CD14-positive monocyte (primary cell): Measurements from ENCODE around the gene SYNCRIP. TPM values are rescaled to one million over a fixed set of nuclear protein-coding genes. Genes with fewer than 3 reads are reported as not detected.

Experiments used
- DNase-seq, 3 donors: peaks; one replicate each; pipeline ENCODE4 v3.0.0-alpha.2; 2011 to 2022
- H2AFZ ChIP-seq: 2 replicates; pipeline ENCODE4 v1.6.0; 2012; ENCODE audit warnings: mild to moderate bottlenecking, low read depth, low read length, inconsistent platforms; ENCODE audit not compliant: insufficient read depth, poor library complexity, severe bottlenecking
- H3K27ac ChIP-seq, 2 donors: 1 replicate in 1 of 2; 2 replicates in 1 of 2; pipeline ENCODE4 v1.5.1; 2012 to 2013; ENCODE audit warnings: low read length in 2 of 2, control low read depth in 1 of 2, inconsistent platforms in 1 of 2, low read depth in 1 of 2, mild to moderate bottlenecking in 1 of 2
- H3K27me3 ChIP-seq, 2 donors: one replicate each; pipeline versions ENCODE4 v1.6.0 to v1.6.1; 2011 to 2013; ENCODE audit warnings: low read length in 2 of 2; ENCODE audit not compliant: control insufficient read depth in 2 of 2, insufficient read depth in 2 of 2
- H3K36me3 ChIP-seq, 2 donors: replicated peaks in 1 of 2; 1 replicate in 1 of 2; 2 replicates in 1 of 2; pipeline versions ENCODE4 v1.5.1 to v1.6.1; 2012 to 2013; ENCODE audit warnings: low read length in 2 of 2, control low read depth in 1 of 2, inconsistent platforms in 1 of 2, mild to moderate bottlenecking in 1 of 2; ENCODE audit not compliant: insufficient read depth in 2 of 2, control insufficient read depth in 1 of 2
- H3K4me1 ChIP-seq, 2 donors: 1 replicate in 1 of 2; 2 replicates in 1 of 2; pipeline versions ENCODE4 v1.5.1 to v1.6.1; 2012 to 2013; ENCODE audit warnings: low read length in 2 of 2, control low read depth in 1 of 2, inconsistent platforms in 1 of 2, mild to moderate bottlenecking in 1 of 2, moderate library complexity in 1 of 2; ENCODE audit not compliant: insufficient read depth in 2 of 2, control insufficient read depth in 1 of 2
- H3K4me2 ChIP-seq: replicated peaks from 2 replicates; pipeline ENCODE3; 2012; ENCODE audit warnings: low read length, moderate library complexity, mild to moderate bottlenecking; ENCODE audit not compliant: poor library complexity, severe bottlenecking; ENCODE audit errors: extremely low read depth
- H3K4me3 ChIP-seq, 3 experiments: fragments of 200-600 bp in 1 of 3; sonication (generic) in 1 of 3; replicated peaks in 1 of 3; 1 replicate in 2 of 3; 2 replicates in 1 of 3; pipeline ENCODE4 v1.5.1; 2011 to 2013; ENCODE audit warnings: low read length in 3 of 3, mild to moderate bottlenecking in 3 of 3, control low read depth in 2 of 3, low read depth in 2 of 3, inconsistent platforms in 1 of 3, moderate library complexity in 1 of 3
- H3K79me2 ChIP-seq: 2 replicates; pipeline ENCODE4 v1.6.0; 2012; ENCODE audit warnings: mild to moderate bottlenecking, control low read depth, inconsistent platforms, low read length, moderate library complexity; ENCODE audit not compliant: insufficient read depth
- H3K9ac ChIP-seq: 2 replicates; pipeline ENCODE4 v1.6.0; 2017; ENCODE audit warnings: low read length, mild to moderate bottlenecking; ENCODE audit not compliant: insufficient read depth, poor library complexity, severe bottlenecking
- H3K9me3 ChIP-seq, 2 donors: replicated peaks in 1 of 2; 1 replicate in 1 of 2; 2 replicates in 1 of 2; pipeline versions ENCODE4 v1.5.1 to v1.6.1; 2012 to 2013; ENCODE audit warnings: low read length in 2 of 2, control low read depth in 1 of 2; ENCODE audit not compliant: control insufficient read depth in 1 of 2, insufficient read depth in 1 of 2
- H4K20me1 ChIP-seq: 2 replicates; pipeline ENCODE4 v1.6.0; 2012; ENCODE audit warnings: mild to moderate bottlenecking, low read length, control low read depth, moderate library complexity; ENCODE audit not compliant: insufficient read depth
- H3K27ac Mint-ChIP-seq, 7 donors: one replicate each; pipeline ENCODE4 v1.8.0; 2020; ENCODE audit warnings: mild to moderate bottlenecking in 7 of 7, mixed read lengths in 7 of 7, moderate library complexity in 6 of 7, inconsistent platforms in 2 of 7
- H3K27me3 Mint-ChIP-seq, 3 donors: one replicate each; pipeline ENCODE4 v1.8.0; 2021 to 2022; ENCODE audit warnings: low read depth in 3 of 3, mild to moderate bottlenecking in 3 of 3, mixed read lengths in 3 of 3, moderate library complexity in 3 of 3, inconsistent platforms in 1 of 3
- H3K36me3 Mint-ChIP-seq, 2 donors: one replicate each; pipeline ENCODE4 v1.8.0; 2020; ENCODE audit warnings: mixed read lengths in 2 of 2, inconsistent platforms in 1 of 2, mild to moderate bottlenecking in 1 of 2
- H3K4me1 Mint-ChIP-seq: one replicate; pipeline ENCODE4 v1.8.0; 2020; ENCODE audit warnings: mild to moderate bottlenecking, mixed read lengths
- H3K4me3 Mint-ChIP-seq, 2 donors: one replicate each; pipeline ENCODE4 v1.8.0; 2020; ENCODE audit warnings: mild to moderate bottlenecking in 2 of 2, mixed read lengths in 2 of 2, moderate library complexity in 1 of 2
- H3K9me3 Mint-ChIP-seq, 7 donors: one replicate each; pipeline ENCODE4 v1.8.0; 2020 to 2022; ENCODE audit warnings: mixed read lengths in 7 of 7, mild to moderate bottlenecking in 6 of 7, moderate library complexity in 6 of 7, inconsistent platforms in 2 of 7
- CTCF ChIP-seq: fragments of 200-600 bp; IDR thresholded peaks from one replicate; pipeline ENCODE4 v1.8.0; 2022; ENCODE audit warnings: antibody characterized with exemption, mild to moderate bottlenecking
- WGBS: methylation state at CpG from one replicate; pipeline ENCODE4 v1.1.5; 2013; ENCODE audit warnings: missing lambda C conversion rate; ENCODE audit not compliant: insufficient coverage; 5-methylcytosine and 5-hydroxymethylcytosine counted together
- intact Hi-C, 2 donors: fragments of 100-400 bp; cut with micrococcal nuclease; formaldehyde crosslinking; loops; one replicate each; pipeline versions ENCODE4 v1.15.0 to v1.15.1; 2023
- polyA plus RNA-seq, 3 donors: library from polyadenylated mRNA; depleted of rRNA in 1 of 3; unstranded in 2 of 3; stranded (reverse) in 1 of 3; fragments of 300-500 nt in 2 of 3; fragments of >200 nt in 1 of 3; fragmentation: Illumina TruSeq in 2 of 3; gene quantifications; 1 replicate in 2 of 3; 2 replicates in 1 of 3; pipeline ENCODE4 v1.2.3, GENCODE V29; 2012 to 2021

The SYNCRIP gene
- polyA plus RNA-seq, 3 donors: 11.1 to 41.4 (median 36.6) TPM

GRCh38 chr6:85628353-85628752, 14.3 kb downstream of the SYNCRIP start:
- peaks cover 65 to 95% of the 10 kb centered on the region in 2 donors for H3K36me3 Mint-ChIP-seq
- H2AFZ ChIP-seq: no peak overlapping the region
- H3K27ac ChIP-seq: peak overlapping the region in 1 of 2 donors; percentile 9
- no peaks in the 10 kb centered on the region for H3K4me1 ChIP-seq
- intact Hi-C loops: loop anchor here in 1 of 2 donors (10.0 kb wide), 1 partner anchor 46 kb away; no protein-coding TSS in a partner anchor
- no peak for DNase-seq
- no peaks in the 10 kb centered on the region for H3K9me3 Mint-ChIP-seq
- no peaks in the 10 kb centered on the region for H3K9me3 ChIP-seq
- H3K36me3 ChIP-seq: peaks cover 84 to 98% of the 10 kb centered on the region in 2 donors
- H4K20me1 ChIP-seq: peaks cover 99% of the 10 kb centered on the region
- H3K9ac ChIP-seq: no peak overlapping the region
- H3K27ac Mint-ChIP-seq: no peak overlapping the region
- TF ChIP-seq CTCF: no peak
- H3K79me2 ChIP-seq: peaks cover 98% of the 10 kb centered on the region
- H3K4me3 ChIP-seq: no peak overlapping the region
- H3K4me2 ChIP-seq: no peak overlapping the region
- H3K27me3 Mint-ChIP-seq: no peaks in the 10 kb centered on the region
- H3K4me3 Mint-ChIP-seq: no peak overlapping the region
- H3K4me1 Mint-ChIP-seq: no peaks in the 10 kb centered on the region
- no peaks in the 10 kb centered on the region for H3K27me3 ChIP-seq
- WGBS: 100% methylated on average over 1 of the region's 1 CpG

- DNase-seq: peak in 1 of 3 donors; percentile 6
- no peaks in the 10 kb centered on the region for H3K4me1 ChIP-seq
- H3K27me3 ChIP-seq: no peaks in the 10 kb centered on the region
- Mint-ChIP-seq H3K27ac (peak overlapping the region in 2 of 7 donors; percentile 50 to 71), H3K4me3 (no peak overlapping the region), H3K36me3 (peaks cover 84 to 95% of the 10 kb centered on the region in 2 donors), H3K9me3 (no peaks in the 10 kb centered on the region), H3K4me1 (peaks cover 4% of the 10 kb centered on the region), H3K27me3 (no peaks in the 10 kb centered on the region)
- H3K4me3 ChIP-seq: no peak overlapping the region
- H2AFZ ChIP-seq: no peak overlapping the region
- no peak for TF ChIP-seq CTCF
- peaks cover 90% of the 10 kb centered on the region for H4K20me1 ChIP-seq
- H3K36me3 ChIP-seq: peaks cover 96 to 99% of the 10 kb centered on the region in 2 donors
- no peak overlapping the region for H3K4me2 ChIP-seq
- no peak overlapping the region for H3K9ac ChIP-seq
- intact Hi-C loops: loop anchor here in 1 of 2 donors (10.0 kb wide), 1 partner anchor 54 kb away; no protein-coding TSS in a partner anchor
- no CpG with 5 or more reads among the region's 2 CpGs for WGBS
- no peaks in the 10 kb centered on the region for H3K9me3 ChIP-seq
- peak overlapping the region in 1 of 2 donors; percentile 32 for H3K27ac ChIP-seq
- peaks cover 99% of the 10 kb centered on the region for H3K79me2 ChIP-seq
Measured at GRCh38 chr6:85620308-85620707, 22.4 kb downstream of the SYNCRIP start.
